ENCODE measurements around the gene LRP5.
A peak's percentile ranks its signal among the peaks of the same experiment; 100 is the strongest.

Gene LRP5

DNA sequence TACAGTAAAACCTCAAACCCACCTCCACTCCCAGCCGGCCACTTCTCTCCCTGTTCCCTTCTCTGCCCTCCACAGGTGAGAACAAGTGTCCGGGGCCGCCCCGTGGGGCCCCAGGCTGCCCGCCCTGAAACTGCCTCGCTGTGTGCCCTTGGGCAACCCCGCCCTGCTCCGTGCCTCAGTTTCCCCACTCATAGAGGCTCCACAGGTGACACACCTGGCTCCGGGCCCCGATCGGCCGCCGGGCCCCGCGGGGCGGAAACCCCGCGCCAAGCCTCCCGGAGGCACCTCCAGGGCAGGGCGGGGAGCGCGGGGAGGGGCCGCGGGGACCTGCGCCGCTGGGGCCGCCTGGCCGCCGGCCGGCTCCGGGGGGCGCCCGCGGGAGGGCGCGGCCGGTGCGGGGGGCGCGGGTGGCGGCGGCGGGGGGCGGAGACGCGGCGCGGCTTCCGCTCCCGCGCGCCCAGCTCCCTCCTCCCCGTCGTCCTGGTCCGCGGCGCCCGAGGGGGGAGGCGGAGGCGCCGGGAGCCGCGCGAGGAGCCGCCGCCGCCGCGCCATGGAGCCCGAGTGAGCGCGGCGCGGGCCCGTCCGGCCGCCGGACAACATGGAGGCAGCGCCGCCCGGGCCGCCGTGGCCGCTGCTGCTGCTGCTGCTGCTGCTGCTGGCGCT is at the start of gene LRP5:
TSS of gene LRP5 (plus strand) at position 475 of the 663 bp plus-strand sequence. CDS start at position 599, 124 bp downstream.
- DNase-seq (ENCODE audit: low read depth in 2 of 2): no peak

DNA sequence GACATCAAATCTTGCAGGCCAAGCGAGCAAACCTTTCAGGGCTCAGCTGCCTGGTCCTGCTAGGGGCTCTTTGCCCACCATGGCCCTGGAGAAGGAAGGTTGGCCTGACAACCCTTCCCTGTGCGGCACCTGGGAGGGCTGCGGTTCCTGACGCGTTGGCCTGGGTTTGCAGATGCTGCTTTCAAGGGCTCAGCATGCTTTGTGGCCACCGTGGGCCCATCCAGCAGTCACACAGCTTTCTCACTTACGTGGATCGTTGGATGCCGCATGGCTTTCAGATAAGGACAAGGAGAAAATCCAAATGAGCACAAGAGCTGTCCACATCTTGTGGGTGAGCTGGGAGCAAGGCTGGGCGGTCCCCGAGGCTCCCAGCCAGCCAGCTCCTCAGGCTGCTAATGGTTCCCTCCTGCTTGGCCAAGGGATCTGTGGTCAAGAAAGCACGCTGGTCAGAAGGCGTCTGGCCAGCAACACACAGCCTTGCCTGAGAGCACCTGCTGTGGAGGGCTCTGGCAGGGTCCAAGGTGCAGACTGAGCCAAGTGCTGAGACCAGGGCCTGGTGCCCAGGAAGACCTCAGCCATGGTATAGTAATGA is 48.9 kb upstream of the LRP5 start:
- DNase-seq (ENCODE audit: low read depth in 2 of 2): no peak

DNA sequence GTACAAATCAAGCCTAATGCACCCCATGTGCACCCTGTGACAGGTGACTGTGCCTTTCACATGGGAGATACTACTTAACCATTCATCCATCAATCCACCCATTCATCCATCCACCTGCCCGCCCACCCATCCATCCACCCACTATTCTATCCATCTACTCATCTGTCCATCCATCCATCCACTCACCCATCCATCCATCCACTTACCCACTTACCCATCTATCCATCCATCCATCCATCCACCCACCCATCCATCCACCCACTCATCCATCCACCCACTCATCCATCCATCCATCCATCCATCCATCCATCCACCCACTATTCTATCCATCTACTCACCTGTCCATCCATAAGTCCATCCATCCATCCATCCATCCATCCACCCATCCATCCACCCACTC is 48.1 kb upstream of the LRP5 start:
- DNase-seq (ENCODE audit: low read depth in 2 of 2): no peak

DNA sequence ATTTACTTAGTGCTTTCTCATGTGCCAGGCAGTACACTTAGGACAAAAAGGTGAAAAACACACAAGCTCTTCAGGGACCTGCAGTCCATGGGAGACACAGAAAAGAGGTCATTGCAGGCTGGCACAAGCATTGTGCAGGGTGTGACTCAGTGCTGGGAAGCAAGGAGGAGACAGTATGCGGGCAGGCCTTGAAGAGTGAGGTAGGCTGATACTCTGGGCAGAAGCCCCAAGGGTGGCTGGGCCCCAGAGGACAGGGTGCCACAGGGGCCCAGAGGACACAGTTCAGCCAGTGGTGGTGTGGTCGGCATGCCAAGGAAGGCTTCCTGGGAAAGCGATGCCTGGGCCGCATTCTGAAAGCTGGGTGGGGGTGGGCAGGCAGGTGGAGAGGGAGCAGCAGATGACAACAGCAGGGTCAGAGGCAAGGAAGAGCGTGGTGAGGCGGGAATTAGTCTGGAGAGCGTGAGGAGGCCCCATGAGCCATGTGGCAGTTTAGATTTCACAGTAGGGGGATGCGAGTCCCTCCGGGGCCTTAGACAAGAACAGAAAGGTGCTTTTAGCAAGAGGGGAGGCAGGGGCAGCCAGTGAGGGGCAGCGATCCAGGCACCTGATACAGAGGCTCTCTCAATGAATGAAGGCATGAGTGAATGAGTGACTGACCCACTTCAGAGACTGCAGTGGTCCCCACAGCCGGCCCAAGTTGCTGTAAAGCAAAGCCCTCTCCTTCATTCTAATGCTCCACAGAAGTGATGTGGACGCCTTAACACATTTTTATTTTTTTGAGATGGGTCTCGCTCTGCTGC is 47.5 kb upstream of the LRP5 start:
- no peak for DNase-seq (ENCODE audit: low read depth in 2 of 2)

DNA sequence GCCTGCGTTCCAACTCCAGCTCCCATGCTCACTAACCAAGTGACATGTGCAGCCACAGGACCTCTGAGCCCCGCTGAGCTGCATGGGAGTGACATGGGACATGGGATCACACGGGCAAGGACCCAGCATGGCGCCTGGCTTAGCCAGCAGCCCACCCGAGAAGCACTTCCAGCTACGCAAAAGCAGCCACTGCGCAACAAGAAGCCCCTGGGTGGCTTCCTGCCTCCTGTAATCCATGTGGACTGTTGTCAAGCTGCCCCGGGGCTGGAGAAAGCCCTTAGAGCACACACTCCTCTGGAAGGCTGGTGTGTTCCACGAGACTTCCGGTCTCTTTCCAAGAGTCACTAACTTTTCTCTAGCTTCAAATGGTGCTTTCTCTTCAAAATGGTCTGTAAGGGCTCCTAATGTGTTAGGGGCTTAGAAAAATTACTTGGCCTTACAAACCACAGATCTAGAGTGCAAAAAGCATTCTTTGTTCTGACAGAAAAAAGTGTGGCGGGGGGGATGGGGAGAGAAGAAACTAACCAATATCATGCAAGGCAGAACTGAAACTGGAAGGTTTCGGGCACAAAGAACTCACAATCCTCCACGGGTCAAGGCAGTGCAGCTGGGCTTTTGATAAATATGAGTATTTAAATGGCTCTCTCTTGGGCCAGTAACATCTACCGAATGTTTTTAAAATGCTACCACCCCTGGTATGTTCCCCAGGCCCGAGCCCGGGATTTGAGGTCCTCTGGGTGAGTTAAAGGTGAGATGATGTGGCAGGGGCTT is 46.1 kb upstream of the LRP5 start:
- DNase-seq (ENCODE audit: low read depth in 2 of 2): no peak

DNA sequence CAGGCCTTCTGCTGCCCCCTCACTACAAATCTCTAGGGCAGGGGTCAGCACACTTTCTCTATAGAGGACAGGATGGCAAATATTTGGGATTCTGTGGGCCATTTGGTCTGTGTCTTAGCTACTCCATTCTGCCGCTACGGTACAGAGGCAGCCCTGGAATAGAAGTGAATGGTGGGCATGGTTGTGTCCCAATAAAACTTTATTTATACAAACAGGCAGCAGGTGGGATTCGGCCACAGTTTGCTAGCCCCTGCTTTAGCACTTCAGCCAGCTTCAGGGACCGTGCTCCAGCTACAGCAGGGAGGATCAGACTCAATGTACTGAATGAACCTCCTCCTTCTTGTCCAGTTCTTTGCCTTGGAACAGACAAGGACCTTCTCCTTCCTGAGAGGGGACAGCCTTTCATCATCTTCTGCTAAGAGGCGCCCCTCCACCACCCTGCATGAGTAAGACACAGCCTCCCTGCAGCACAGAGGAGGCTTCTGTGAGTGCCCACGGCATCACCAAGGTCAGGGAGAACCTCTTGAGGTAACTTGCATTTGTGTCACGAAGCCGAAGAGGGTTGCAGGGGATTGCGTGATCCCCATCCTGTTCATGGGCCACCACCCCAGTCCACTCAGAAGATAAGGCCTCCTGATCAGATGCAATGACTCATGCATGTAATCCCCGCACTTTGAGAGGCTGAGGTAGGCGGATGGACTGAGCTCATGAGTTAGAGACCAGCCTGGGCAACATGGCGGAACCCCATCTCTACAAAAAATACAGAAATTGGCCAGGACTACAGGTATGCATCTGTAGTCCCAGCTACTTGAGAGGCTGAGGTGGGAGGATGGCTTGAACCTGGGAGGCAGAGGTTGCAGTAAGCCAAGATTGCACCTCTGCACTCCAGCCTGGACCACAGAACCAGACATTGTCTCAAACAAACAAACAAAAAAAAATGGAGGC is 45.2 kb upstream of the LRP5 start:
- no peak for DNase-seq (ENCODE audit: low read depth in 2 of 2)

DNA sequence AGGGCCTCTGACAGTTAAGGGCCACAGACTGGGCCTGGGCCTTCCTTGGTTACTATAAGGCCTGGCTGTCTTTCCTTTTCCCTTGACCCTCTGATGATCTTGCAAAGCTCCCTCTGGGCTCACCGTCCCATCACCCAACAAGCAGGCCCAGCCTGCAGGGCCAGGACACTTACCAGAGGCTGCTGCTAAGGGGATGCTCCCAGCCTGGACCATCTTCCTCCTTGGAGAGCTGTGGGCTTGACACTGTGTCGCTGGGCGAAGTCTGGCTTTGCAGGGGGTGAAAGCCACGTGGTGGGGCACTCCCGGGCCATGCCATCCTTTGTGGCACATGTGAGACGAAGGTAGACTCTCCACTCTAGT is 44.5 kb upstream of the LRP5 start:
- DNase-seq (ENCODE audit: low read depth in 2 of 2): no peak

DNA sequence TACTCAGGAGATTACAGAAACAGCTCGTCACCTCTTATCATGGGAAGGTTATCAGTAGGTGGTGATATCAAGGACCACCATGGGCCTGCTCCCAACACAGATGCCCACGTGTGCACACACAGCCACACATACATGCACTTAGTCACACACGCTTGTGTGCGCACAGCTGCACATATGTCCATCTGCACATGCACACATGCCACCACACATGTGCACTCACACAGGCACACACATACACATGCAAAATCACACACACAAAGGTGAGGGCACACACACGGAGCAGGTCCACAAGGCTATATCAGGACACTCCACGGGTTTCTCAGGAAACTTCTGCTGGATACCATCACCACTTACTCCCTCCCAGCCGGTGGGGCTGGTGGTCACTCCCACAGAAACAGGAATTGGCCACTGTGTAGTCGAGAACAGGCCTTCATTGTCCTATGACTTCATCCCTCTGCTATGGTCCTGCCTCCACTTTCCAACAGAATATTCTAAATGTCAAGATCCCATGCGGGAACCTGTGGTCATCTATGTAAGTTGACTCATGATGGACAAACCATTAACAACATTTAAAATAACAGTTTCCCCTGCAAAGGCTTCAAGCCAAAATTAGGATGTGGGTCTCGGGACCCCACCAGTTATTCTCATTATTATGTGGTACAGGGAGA is 42.8 kb upstream of the LRP5 start:
- no peak for DNase-seq (ENCODE audit: low read depth in 2 of 2)

DNA sequence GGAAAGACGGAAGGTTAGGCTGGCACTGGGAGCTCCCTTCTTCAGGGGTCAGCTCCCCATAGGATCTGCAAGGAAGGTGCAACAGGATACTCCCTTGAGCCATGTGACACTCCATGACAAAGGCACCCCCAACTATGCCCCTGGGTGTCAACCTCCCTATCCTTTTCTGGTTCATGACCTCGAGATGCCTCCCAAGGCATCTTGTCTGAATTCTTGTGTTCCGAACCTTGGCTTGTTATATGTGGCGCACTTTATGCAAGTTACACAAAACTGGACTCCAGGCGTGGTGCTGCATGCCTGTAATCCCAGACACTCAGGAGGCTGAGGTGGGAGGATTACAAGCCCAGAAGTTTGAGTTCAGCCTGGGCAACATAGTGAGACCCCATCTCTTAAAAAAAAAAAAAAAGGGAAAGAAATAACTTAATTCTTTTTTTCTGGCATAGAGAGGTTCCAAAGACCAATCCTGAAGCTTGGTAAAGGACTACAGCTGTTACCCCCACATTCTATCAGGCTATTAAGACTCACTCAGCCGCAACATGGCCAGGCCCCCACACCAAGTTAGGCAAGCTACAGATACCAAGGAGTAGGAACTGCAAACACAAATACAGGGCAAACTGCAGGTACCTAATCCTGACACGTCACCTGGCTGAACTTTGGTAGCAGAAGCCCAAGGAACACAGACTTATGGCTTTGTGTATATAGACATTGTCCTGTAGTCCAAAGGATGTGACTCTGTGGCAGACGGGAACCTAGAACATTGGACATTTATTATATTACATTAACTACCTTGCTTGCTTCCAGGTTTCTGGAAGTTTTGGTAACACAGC is 42.0 kb upstream of the LRP5 start:
- no peak for DNase-seq (ENCODE audit: low read depth in 2 of 2)

DNA sequence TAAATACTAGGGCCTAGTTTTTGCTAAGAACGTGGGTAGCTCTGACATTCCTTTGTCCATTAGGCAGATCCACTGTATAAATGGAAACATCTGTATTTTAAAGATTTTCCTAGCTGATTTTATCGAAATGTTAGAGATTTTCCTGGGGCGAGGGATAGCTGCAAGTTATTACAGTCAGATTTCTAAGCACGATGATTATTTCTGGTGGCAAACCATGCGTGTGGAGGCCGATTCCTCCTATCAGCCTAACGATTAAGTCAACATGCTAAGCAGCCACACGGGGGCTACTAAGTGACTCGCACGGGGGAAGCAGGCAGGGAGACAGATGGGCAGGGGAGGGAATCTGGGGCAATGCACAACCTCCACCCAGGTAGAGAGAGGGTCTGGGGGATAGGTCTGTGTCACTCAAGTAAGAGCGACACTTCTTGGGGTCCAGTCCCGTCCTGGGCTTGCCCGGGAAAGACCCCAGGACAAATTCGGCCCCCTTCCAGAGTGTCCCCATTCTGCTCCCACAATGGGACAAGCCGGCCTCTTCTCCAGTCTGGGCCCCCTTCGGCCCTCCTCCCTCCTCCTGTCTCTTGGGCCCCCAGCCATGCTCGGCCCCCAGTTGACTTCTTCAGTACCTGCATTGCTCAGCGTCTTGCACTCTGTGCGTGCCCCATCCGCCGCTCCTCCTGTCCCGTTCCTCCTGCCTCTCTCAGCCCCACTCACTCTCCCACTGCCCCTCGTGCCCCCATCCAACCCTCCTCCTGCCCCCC is 41.2 kb upstream of the LRP5 start:
- peak; percentile 39 to 40 for DNase-seq (ENCODE audit: low read depth in 2 of 2)

DNA sequence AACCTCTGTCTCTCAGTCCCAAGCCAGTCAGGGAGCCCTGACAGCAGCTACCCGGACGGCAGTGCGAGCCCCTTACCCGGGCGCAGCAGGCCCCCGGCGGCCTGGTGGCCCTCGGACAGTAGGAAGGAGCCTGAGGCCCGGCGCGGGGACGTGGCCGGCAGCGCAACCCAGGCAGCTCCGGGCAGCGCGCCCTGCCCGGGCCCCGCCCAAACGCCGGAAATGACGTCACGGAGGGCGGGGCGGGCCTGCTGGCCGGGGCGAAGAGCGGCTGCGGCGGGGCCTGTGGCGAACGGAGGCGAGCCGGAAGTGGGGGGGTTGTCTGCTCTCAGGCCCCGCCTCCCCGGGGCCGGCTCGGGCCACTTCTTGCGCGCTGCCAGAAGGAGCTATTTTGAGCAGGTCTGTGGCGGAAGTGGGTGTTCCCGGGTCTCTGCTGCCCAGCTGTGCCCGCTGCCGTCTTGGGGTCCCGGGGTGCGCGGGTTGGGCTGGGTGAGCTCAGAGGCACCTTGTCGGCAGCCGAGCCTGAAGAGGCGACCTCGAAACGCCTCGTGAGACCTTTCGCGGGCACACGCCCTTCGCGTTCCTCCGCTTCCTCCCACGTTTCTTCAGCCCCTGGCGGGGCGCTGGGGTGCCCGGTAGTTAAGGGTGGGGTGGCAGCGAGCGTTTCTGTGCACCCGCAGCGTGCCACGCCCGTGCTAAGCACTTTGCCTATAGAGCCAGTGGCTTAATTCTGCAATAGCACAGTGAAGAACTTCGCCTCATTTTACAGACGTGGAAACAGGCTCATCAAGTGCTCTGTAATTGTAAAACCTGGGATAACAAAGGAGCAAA is 40.4 kb upstream of the LRP5 start, which contains the start of gene C11orf24:
TSS of gene C11orf24 (minus strand) at position 193 of the 828 bp plus-strand sequence. CDS start 8,206 bp downstream, outside the sequence.
- peak; percentile 91 to 92 for DNase-seq (ENCODE audit: low read depth in 2 of 2)

DNA sequence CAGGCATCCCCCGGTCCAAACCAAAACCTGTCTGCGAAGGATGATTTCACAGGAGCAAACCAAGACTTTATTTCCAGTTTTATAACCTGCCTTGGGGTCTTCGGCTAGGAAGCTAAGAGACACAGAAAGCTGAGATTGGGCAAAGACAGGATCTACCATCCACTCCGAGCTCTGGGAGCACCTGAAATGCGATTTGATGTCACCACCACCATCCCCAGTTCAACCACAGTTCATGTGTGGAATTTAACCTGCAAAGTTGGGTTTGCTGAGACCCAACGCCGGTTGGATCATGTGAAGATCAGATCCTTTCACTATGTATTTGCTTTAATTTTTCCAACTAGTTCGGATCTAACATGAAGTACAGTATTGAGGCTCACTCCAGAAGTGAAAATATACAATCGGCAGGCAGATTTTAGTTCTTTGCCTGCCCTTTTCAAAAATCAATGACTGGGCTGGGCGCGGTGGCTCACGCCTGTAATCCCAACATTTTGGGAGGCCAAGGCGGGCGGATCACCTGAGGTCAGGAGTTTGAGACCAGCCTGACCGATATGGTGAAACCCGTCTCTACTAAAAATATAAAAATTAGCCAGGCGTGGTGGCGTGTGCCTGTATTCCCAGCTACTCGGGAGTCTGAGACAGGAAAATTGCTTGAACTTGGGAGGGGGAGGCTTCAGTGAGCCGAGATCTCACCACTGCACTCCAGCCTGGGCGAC is 39.2 kb upstream of the LRP5 start:
- DNase-seq (ENCODE audit: low read depth in 2 of 2): no peak

DNA sequence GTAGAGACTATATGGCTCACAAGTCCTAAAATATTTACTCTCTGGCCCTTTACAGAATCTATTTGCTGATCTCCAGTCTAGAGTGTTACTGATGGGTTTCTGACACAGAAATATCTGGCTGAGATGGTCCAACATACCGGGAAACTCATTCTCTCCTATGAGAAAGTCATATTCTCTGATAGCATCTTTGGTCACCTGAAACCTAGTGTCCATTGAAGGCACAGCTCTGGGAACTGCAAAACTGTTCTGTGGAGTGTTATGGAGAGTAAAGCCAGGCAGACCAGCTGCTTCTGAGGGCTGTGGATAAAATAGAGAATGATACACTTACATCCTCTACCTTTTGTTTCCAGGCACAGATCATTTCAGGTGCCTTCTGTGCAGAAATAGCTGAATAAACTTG is 38.1 kb upstream of the LRP5 start:
- DNase-seq (ENCODE audit: low read depth in 2 of 2): no peak

DNA sequence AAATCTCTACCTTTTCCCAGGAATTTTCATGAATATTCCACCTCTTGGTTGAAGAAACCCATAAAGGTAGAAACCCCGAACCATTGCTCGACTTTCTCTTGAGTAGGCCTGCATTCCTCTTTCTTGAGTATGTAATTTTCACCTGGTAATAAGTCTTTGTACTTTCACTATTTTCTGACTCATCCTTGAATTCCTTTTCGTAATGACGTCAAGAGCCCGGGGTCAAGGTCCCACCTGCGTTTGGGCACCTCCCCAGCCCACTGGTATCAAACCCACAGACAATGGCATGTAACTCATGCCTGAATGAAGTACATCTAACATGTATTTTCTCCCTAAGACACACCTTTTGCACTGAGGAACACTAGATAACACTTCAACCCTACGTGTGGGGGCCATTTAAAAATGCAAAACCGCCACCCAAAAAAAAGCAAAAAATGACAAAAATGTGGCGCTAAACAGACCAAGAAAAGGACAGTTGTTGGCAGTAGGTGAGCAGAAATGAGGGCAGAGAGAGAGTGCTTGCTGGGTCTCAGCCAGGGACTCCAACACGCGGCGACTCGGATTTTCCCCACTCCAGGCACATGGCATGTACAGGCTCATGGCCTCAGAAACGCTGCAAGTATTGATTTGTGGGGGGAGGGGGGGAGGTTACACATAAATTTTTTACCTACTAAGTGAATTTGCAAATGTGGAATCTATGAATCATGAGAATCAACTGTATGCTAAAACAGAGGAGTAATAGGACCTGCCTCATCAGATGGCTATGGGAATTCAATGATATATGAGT is 36.5 kb upstream of the LRP5 start:
- DNase-seq (ENCODE audit: low read depth in 2 of 2): no peak

DNA sequence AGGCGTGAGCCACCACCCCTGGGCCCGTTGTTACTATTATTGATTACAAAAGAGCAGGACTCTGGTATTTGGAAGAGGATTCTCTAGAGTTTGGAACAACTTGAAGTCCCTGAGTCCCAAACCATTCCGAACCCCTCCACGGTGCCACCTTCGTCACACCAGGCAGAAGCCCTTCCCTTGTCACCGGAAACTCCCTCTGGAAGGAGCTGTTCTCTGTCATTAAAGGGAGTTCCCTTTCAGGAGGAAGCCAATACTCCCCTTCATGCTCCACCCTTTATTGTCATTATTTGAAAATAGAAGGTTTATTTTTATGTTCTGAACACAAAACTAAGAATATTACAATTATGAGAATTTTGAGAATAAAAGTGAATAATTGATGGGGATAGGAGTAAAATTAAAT is 35.5 kb upstream of the LRP5 start:
- no peak for DNase-seq (ENCODE audit: low read depth in 2 of 2)

DNA sequence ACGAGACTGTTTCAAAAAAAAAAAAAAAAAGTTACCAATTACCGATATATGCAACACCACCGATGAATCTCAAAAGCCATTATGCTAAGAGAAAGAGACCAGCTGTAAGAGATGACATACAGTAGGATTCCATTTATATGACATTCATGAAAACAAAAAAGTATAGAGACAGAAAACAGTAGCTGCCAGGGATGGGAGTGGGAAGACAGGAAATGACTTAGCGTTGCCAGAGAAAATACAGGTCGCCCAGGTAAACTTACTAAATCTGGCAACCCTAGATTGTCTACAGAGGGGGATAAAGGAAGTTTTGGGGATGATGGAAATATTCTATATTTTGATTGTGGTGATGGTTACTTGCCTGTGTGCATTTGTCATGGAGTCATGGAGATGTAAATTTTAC is 32.7 kb upstream of the LRP5 start:
- no peak for DNase-seq (ENCODE audit: low read depth in 2 of 2)

All from stimulated activated CD8-positive, alpha-beta memory T cell treated with anti-CD3 and anti-CD28 coated beads, Interleukin-2, amount 100 ng/mL, for 48 hours (primary cell).